GM19455 (cell line): ENCODE results near the gene ACAA2.
"Not testable (repeated sequence)": the region's sequence is repeated elsewhere in the genome, so short reads cannot be mapped to it uniquely, and the experiment has no call there.

ENCODE experiments used
- ATAC-seq: cut with Tn5 transposase; IDR thresholded peaks from one replicate; pipeline ENCODE4 v1.9.1; 2021; ENCODE audit not compliant: unreplicated experiment

Gene ACAA2

GRCh38 chr18:49813069-49813318 is 339 bp downstream of the ACAA2 start:
- peak; percentile 31 for ATAC-seq

- ATAC-seq = no peak
These were observed 856 bp downstream of the ACAA2 start for GRCh38 chr18:49812286-49813068.

GRCh38 chr18:49811151-49811938 is 2.0 kb downstream of the ACAA2 start:
- no peak for ATAC-seq

GRCh38 chr18:49808553-49809191 is 4.7 kb downstream of the ACAA2 start:
- ATAC-seq = not testable (repeated sequence)

GRCh38 chr18:49804096-49804495 is 9.2 kb downstream of the ACAA2 start:
- ATAC-seq = no peak

GRCh38 chr18:49802623-49803022 is 10.7 kb downstream of the ACAA2 start:
- no peak for ATAC-seq

GRCh38 chr18:49800491-49800890 is 12.8 kb downstream of the ACAA2 start:
- not testable (repeated sequence) for ATAC-seq

GRCh38 chr18:49799806-49800205 is 13.5 kb downstream of the ACAA2 start:
- not testable (repeated sequence) for ATAC-seq

- no peak for ATAC-seq
These were observed 15.3 kb downstream of the ACAA2 start for GRCh38 chr18:49798001-49798400.

- no peak for ATAC-seq
These were observed 17.5 kb downstream of the ACAA2 start for GRCh38 chr18:49795612-49796552.

GRCh38 chr18:49794743-49795142 is 18.6 kb downstream of the ACAA2 start:
- ATAC-seq = no peak

- not testable (repeated sequence) for ATAC-seq
These were observed 23.7 kb downstream of the ACAA2 start for GRCh38 chr18:49789560-49790134.

GRCh38 chr18:49788327-49788898 is 24.9 kb downstream of the ACAA2 start:
- no peak for ATAC-seq

- ATAC-seq = no peak
These were observed 27.2 kb downstream of the ACAA2 start for GRCh38 chr18:49786019-49786720.

GRCh38 chr18:49784427-49785185 is 28.7 kb downstream of the ACAA2 start:
- ATAC-seq = no peak

GRCh38 chr18:49783631-49784030 is 29.7 kb downstream of the ACAA2 start:
- not testable (repeated sequence) for ATAC-seq

GRCh38 chr18:49778826-49779465 is 34.4 kb downstream of the ACAA2 start:
- no peak for ATAC-seq

GRCh38 chr18:49769047-49769728 is 44.1 kb downstream of the ACAA2 start:
- ATAC-seq = no peak
